HG03060 (cell line): ENCODE measurements around the gene IFT81.
"Not testable (repeated sequence)": the region's sequence is repeated elsewhere in the genome, so short reads cannot be mapped to it uniquely, and the experiment has no call there.

ENCODE experiments used
- ATAC-seq: cut with Tn5 transposase; IDR thresholded peaks from one replicate; pipeline ENCODE4 v1.9.1; 2021; ENCODE audit warnings: low read depth, moderate number of reproducible peaks; ENCODE audit not compliant: unreplicated experiment

The IFT81 gene

GRCh38 chr12:110199339-110200123 is 75.4 kb downstream of the IFT81 start:
- ATAC-seq = no peak

- no peak for ATAC-seq
Measured at GRCh38 chr12:110200124-110200417, 75.9 kb downstream of the IFT81 start.

GRCh38 chr12:110201995-110202394 is 77.8 kb downstream of the IFT81 start:
- ATAC-seq = no peak

GRCh38 chr12:110203546-110203945 is 79.4 kb downstream of the IFT81 start:
- no peak for ATAC-seq

- no peak for ATAC-seq
Measured at GRCh38 chr12:110205931-110206330, 81.8 kb downstream of the IFT81 start.

- ATAC-seq = not testable (repeated sequence)
Measured at GRCh38 chr12:110211639-110212536, 87.7 kb downstream of the IFT81 start.

GRCh38 chr12:110217996-110218674 is 94.0 kb downstream of the IFT81 start:
- ATAC-seq = no peak

- no peak for ATAC-seq
Measured at GRCh38 chr12:110222027-110222426, 97.9 kb downstream of the IFT81 start.

- ATAC-seq = no peak
Measured at GRCh38 chr12:110222433-110222832, 98.3 kb downstream of the IFT81 start.

- ATAC-seq = no peak
Measured at GRCh38 chr12:110223777-110224378, 99.7 kb downstream of the IFT81 start.

GRCh38 chr12:110224379-110225304 is 100.5 kb downstream of the IFT81 start:
- no peak for ATAC-seq

- no peak for ATAC-seq
Measured at GRCh38 chr12:110227138-110227537, 103.0 kb downstream of the IFT81 start.

GRCh38 chr12:110228348-110228747 is 104.2 kb downstream of the IFT81 start:
- ATAC-seq = not testable (repeated sequence)

- ATAC-seq = no peak
Measured at GRCh38 chr12:110228756-110229155, 104.6 kb downstream of the IFT81 start.

GRCh38 chr12:110229409-110229808 is 105.3 kb downstream of the IFT81 start:
- ATAC-seq = no peak

- ATAC-seq = no peak
Measured at GRCh38 chr12:110230655-110231054, 106.5 kb downstream of the IFT81 start.

GRCh38 chr12:110233212-110233903 is 109.2 kb downstream of the IFT81 start:
- ATAC-seq = no peak

- no peak for ATAC-seq
Measured at GRCh38 chr12:110234331-110234751, 110.2 kb downstream of the IFT81 start.

GRCh38 chr12:110234755-110235154 is 110.6 kb downstream of the IFT81 start:
- no peak for ATAC-seq
